ES-I3 (cell line): ENCODE measurements around the gene MRGPRF.
"Not testable (repeated sequence)": the region's sequence is repeated elsewhere in the genome, so short reads cannot be mapped to it uniquely, and the experiment has no call there.

Experiments
- H3K36me3 ChIP-seq: 2 replicates; pipeline ENCODE4 v1.6.1; 2013; ENCODE audit warnings: mild to moderate bottlenecking, low read length, control low read depth, moderate library complexity; ENCODE audit not compliant: insufficient read depth
- H3K4me1 ChIP-seq: 2 replicates; pipeline ENCODE4 v1.6.1; 2013; ENCODE audit warnings: mild to moderate bottlenecking, control low read depth, low read length; ENCODE audit not compliant: insufficient read depth
- H3K9ac ChIP-seq: 2 replicates; pipeline ENCODE4 v1.6.1; 2013; ENCODE audit warnings: low read depth, mild to moderate bottlenecking, low read length, moderate library complexity
- H3K9me3 ChIP-seq: 2 replicates; pipeline ENCODE4 v1.6.1; 2013; ENCODE audit warnings: mild to moderate bottlenecking, low read length, moderate library complexity; ENCODE audit not compliant: control insufficient read depth, insufficient read depth

Gene MRGPRF

DNA sequence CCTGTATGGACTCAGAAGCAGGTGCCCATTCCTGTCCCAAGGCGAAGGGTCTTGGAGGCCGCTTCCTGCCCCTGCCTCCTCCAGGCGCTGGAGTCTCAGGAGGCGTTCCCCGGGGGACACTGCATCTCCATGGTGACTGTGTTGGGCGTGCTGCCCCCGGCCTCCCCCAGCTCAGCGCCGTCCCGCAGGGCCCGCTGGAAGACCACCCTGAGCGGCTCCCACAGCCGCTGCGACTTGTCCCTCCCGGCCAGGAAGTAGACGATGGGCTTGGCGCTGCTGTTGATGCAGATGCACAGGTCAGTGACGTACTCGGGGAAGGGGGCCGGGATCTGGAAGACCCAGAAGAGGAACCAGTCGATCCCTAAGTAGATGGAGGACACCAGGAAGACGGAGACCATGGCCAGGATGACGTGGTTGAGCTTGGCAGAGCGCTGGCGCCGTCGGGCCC is 7.8 kb downstream of the MRGPRF start:
- H3K4me1 ChIP-seq, result peaks cover 24% of the 10 kb centered on the region
- 0 out of 2 replicates have a peak, but pooled peaks cover 8% of the 10 kb centered on the region for H3K36me3 ChIP-seq
- no peaks in the 10 kb centered on the region for H3K9me3 ChIP-seq
- H3K9ac ChIP-seq, result no peak overlapping the region

DNA sequence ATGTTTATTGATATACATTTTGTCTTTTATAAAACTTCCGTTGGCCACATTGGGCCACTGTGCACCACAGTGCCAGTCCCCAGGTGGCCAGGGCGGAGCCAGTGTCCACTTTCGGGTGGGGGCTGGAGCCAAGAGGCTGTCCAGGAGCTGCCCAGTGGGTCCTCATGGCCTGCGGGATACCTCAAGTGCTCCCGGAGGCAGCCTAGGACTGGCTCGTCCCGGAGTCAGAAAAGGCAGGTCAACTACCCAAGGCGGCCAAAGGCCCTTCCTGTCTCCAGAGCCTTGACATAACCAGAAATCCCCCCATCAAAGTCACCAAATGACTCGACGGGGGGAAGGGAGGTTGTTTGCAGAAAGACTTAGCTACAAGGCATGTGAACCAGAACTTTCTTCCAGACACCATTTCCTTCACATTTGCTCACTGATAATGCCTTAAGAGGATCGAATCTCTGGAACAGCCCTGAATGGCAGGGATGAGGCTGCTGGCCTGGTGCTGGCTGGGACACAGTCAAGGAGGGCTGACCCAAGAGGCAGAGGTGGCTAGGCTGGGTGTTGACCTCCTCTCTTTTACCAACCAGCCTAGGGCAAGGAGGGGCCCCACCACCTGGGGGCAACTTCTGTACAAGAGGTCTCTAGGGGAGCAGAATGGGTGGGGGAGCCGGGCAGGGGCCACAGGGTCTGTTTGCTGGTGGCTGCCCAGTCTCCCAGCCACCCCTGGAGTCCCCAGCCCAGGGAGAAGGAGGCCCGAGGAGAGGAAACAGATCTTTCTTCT is 8.4 kb downstream of the MRGPRF start:
- no peaks in the 10 kb centered on the region for H3K9me3 ChIP-seq
- no peak overlapping the region for H3K9ac ChIP-seq
- 0 out of 2 replicates have a peak, but pooled peaks cover 8% of the 10 kb centered on the region for H3K36me3 ChIP-seq
- peaks cover 19% of the 10 kb centered on the region for H3K4me1 ChIP-seq

DNA sequence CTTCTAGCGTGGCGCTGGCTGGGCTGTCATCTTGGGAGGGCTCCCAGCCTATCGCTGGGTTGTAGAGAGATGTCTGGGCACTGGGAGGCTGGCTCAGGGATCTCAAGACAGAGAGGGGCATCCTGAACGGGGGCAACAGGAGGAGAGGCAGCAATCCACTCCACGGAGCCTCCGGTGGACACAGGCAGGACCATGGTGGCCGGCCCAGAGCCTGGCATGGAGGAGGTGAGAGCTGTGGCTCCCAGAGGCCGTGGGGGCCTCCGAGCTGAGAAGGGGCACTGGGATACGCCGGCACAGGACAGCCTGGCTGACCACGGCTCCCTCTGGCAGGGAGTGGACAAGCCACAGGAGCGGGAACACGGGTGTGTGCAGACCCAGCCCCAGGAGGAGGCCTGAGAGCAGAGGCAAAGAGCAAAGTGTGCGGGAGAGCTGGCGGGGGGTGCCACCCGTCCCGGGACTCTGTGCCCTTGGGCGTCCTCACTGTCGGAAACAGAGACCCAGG is 9.1 kb downstream of the MRGPRF start:
- no peaks in the 10 kb centered on the region for H3K9me3 ChIP-seq
- 0 out of 2 replicates have a peak, but pooled peaks cover 8% of the 10 kb centered on the region for H3K36me3 ChIP-seq
- peaks cover 12% of the 10 kb centered on the region for H3K4me1 ChIP-seq
- H3K9ac ChIP-seq, result no peak overlapping the region

- 0 out of 2 replicates have a peak, but pooled peaks cover 7% of the 10 kb centered on the region for H3K36me3 ChIP-seq
- H3K9ac ChIP-seq, result no peak overlapping the region
- peaks cover 10% of the 10 kb centered on the region for H3K4me1 ChIP-seq
- H3K9me3 ChIP-seq, result no peaks in the 10 kb centered on the region
These were observed 9.7 kb downstream of the MRGPRF start for GRCh38 chr11:69003301-69003865.

- peaks cover 8% of the 10 kb centered on the region; the same call in 1 of the 2 replicates for H3K4me1 ChIP-seq
- H3K9ac ChIP-seq, result no peak overlapping the region
These were observed 10.3 kb downstream of the MRGPRF start for GRCh38 chr11:69002570-69003231.

GRCh38 chr11:69002110-69002569 is 10.9 kb downstream of the MRGPRF start:
- H3K36me3 ChIP-seq, result 0 out of 2 replicates have a peak, but pooled peaks cover 4% of the 10 kb centered on the region
- no peaks in the 10 kb centered on the region for H3K9me3 ChIP-seq
- no peak overlapping the region for H3K9ac ChIP-seq
- 0 out of 2 replicates have a peak, but pooled peaks cover 8% of the 10 kb centered on the region for H3K4me1 ChIP-seq

More at GRCh38 chr11:69002570-69003231, 10.3 kb downstream of the MRGPRF start:
- Histone ChIP-seq H3K9me3 (no peaks in the 10 kb centered on the region), H3K36me3 (0 out of 2 replicates have a peak, but pooled peaks cover 4% of the 10 kb centered on the region)

GRCh38 chr11:69001243-69002081 is 11.6 kb downstream of the MRGPRF start:
- Histone ChIP-seq H3K9ac (no peak overlapping the region), H3K4me1 (0 out of 2 replicates have a peak, but pooled peaks cover 8% of the 10 kb centered on the region), H3K36me3 (0 out of 2 replicates have a peak, but pooled peaks cover 4% of the 10 kb centered on the region), H3K9me3 (no peaks in the 10 kb centered on the region)

DNA sequence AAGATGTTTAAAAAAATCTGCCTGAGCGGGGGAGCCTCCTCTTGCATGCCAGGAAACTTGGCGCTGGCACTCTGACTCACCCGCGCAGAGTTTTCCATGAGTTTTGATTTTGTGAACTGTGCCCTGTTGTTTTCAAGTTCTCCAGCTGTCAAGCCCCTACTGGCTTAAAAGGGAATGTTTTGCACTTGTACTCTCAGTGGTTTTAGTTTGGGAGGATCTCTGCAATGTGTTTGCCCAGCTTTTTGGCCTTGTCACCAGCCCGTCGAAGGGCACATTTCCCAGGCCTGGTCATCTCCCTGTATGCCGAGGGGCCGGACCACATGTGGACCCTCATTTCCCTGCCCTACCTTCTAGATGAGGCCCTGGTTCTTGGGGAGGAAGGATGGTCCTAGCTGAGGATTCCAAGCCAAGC is 12.2 kb downstream of the MRGPRF start:
- Histone ChIP-seq H3K36me3 (0 out of 2 replicates have a peak, but pooled peaks cover 4% of the 10 kb centered on the region), H3K9me3 (no peaks in the 10 kb centered on the region), H3K9ac (no peak overlapping the region), H3K4me1 (0 out of 2 replicates have a peak, but pooled peaks cover 8% of the 10 kb centered on the region)

- Histone ChIP-seq H3K9me3 (no peaks in the 10 kb centered on the region), H3K9ac (no peak overlapping the region), H3K4me1 (0 out of 2 replicates have a peak, but pooled peaks cover 8% of the 10 kb centered on the region), H3K36me3 (0 out of 2 replicates have a peak, but pooled peaks cover 3% of the 10 kb centered on the region)
These were observed 12.7 kb downstream of the MRGPRF start for GRCh38 chr11:69000391-69000790.

DNA sequence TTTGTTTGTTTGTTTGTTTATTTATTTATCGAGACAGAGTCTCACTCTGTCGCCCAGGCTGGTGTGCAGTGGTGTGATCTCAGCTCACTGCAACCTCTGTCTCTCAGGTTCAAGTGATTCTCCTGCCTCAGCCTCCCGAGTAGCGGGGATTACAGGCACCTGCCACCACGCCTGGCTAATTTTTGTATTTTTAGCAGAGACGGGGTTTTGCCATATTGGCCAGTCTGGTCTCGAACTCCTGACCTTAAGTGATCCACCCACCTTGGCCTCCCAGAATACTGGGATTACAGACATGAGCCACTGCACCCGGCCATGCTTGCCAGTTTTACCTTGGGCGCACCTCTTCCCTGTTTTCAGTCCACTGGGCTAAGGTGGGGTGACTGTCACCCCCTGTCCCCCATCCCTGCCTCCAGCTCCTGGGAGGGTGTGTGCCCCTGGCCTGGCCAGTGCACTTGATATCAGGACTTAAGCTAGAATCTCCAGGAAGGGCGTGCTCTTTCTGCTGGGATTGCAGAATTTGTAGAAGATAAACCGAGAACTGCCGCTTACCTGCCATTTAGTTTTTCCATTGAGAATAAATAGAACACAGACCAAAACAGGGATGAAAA is 13.2 kb downstream of the MRGPRF start:
- not testable (repeated sequence) for H3K9me3 ChIP-seq, H3K36me3 ChIP-seq, H3K9ac ChIP-seq, H3K4me1 ChIP-seq

GRCh38 chr11:68999093-68999747 is 13.8 kb downstream of the MRGPRF start:
- Histone ChIP-seq H3K4me1 (0 out of 2 replicates have a peak, but pooled peaks cover 8% of the 10 kb centered on the region), H3K9ac (no peak overlapping the region), H3K36me3 (0 out of 2 replicates have a peak, but pooled peaks cover under 1% of the 10 kb centered on the region), H3K9me3 (no peaks in the 10 kb centered on the region)

- no peaks in the 10 kb centered on the region for H3K9me3 ChIP-seq
- no peaks in the 10 kb centered on the region for H3K36me3 ChIP-seq
- H3K9ac ChIP-seq, result no peak overlapping the region
- 0 out of 2 replicates have a peak, but pooled peaks cover 8% of the 10 kb centered on the region for H3K4me1 ChIP-seq
These were observed 14.6 kb downstream of the MRGPRF start for GRCh38 chr11:68998390-68998911.
